Activated naive CD4-positive, alpha-beta T cell treated with anti-CD3 and anti-CD28 coated beads, Interleukin-2, amount 10 ng/mL, durations not matched to agents 7 days and 5 days (primary cell): Measurements from ENCODE around the gene R3HCC1L.

Source experiments
- CTCF ChIA-PET: fragments of 350-600 bp; sonication (Branson Sonifier 250); formaldehyde crosslinking; loops from one replicate; lab custom pipeline; 2021; ENCODE audit warnings: antibody characterized with exemption; lab: Charles Lee
- DNase-seq: peaks from one replicate; pipeline ENCODE4 v3.0.0-alpha.2; 2020
- H3K27ac Mint-ChIP-seq: one replicate; pipeline ENCODE4 v1.8.0; 2021; ENCODE audit warnings: mild to moderate bottlenecking, moderate library complexity, mixed read lengths
- H3K27me3 Mint-ChIP-seq: one replicate; pipeline ENCODE4 v1.8.0; 2021; ENCODE audit warnings: mild to moderate bottlenecking, mixed read lengths
- H3K36me3 Mint-ChIP-seq: one replicate; pipeline ENCODE4 v1.8.0; 2021; ENCODE audit warnings: mixed read lengths
- H3K4me1 Mint-ChIP-seq: one replicate; pipeline ENCODE4 v1.8.0; 2021; ENCODE audit warnings: mixed read lengths
- H3K4me3 Mint-ChIP-seq: one replicate; pipeline ENCODE4 v1.8.0; 2021; ENCODE audit warnings: mild to moderate bottlenecking, moderate library complexity, mixed read lengths
- H3K9me3 Mint-ChIP-seq: one replicate; pipeline ENCODE4 v1.8.0; 2021; ENCODE audit warnings: mixed read lengths

Gene R3HCC1L

DNA sequence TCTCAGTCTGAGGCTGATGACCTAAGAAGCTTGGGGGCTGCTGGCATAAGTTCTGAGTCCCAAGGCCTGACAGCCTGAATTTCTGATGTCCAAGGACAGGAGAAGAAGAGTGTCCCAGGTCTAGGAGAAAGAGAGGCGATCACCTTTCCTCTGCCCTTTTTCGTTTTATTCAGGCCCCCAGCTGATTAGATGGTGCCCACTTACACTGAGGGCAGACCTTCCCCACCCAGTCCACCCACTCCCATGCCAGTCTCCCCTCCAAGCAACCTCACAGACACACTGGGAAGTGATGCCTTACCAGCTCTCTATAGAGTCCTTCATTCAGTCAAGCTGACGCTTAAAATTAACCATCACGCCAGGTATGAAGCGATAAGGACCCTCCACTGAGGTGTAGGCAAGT, 152.9 kb downstream of the R3HCC1L start:
- Mint-ChIP-seq H3K4me1 (no peaks in the 10 kb centered on the region), H3K27ac (no peak overlapping the region), H3K4me3 (no peak overlapping the region), H3K9me3 (no peaks in the 10 kb centered on the region), H3K36me3 (no peaks in the 10 kb centered on the region), H3K27me3 (peaks cover 24% of the 10 kb centered on the region)
- DNase-seq = no peak
- CTCF ChIA-PET = no interaction called here

DNA sequence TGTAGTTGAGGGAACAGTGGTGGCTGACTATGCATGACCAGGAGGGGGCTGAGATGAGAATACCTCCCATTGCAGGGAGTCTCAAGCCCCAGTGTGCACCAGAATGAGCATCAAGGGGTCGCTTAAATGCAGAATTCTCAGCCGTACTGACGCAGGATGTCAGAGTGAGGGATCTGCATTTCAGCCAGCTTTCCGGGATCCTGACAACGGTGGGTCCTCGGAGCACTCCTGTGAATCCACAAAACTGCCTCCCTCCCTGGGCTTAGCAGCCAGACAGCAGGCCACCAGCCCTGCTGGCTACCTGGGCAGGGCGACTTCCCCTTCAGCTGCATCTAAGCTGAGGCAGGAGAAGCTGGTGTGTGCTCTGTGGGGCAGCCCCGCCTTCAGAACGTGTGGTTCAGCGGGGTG, 155.3 kb downstream of the R3HCC1L start:
- no peak for DNase-seq
- Mint-ChIP-seq H3K4me3 (no peak overlapping the region), H3K4me1 (no peaks in the 10 kb centered on the region), H3K27me3 (peaks cover 33% of the 10 kb centered on the region), H3K27ac (no peak overlapping the region), H3K36me3 (no peaks in the 10 kb centered on the region), H3K9me3 (no peaks in the 10 kb centered on the region)
- CTCF ChIA-PET = no interaction called here

DNA sequence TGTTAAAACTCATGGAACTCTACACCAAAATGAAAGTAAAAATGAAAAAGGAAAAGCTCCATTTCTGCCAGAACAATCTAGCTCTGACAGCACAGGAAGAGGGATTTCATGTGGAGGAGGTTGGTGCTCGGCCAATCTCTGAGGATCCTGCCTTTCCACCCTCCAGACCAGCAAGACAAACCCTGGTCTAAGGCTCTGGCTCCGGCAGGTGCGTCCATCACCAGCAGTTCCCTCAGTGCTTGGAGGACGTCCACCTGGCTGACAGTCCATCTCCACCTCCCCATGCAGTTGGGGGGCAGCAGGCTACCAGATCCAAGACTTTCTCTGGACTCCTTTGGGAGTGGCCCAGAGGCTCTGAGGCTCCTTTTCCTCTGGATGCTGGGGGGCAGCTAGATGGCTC, 158.5 kb downstream of the R3HCC1L start:
- H3K9me3 Mint-ChIP-seq = no peaks in the 10 kb centered on the region
- no peak overlapping the region for H3K4me3 Mint-ChIP-seq
- H3K36me3 Mint-ChIP-seq = no peaks in the 10 kb centered on the region
- no peak overlapping the region for H3K27ac Mint-ChIP-seq
- CTCF ChIA-PET = interaction anchor here (0.9 kb wide), 1 partner anchor 246 kb away, joined by 3 read pairs; no protein-coding TSS in a partner anchor
- H3K4me1 Mint-ChIP-seq = no peaks in the 10 kb centered on the region
- no peak for DNase-seq
- H3K27me3 Mint-ChIP-seq = peaks cover 50% of the 10 kb centered on the region

DNA sequence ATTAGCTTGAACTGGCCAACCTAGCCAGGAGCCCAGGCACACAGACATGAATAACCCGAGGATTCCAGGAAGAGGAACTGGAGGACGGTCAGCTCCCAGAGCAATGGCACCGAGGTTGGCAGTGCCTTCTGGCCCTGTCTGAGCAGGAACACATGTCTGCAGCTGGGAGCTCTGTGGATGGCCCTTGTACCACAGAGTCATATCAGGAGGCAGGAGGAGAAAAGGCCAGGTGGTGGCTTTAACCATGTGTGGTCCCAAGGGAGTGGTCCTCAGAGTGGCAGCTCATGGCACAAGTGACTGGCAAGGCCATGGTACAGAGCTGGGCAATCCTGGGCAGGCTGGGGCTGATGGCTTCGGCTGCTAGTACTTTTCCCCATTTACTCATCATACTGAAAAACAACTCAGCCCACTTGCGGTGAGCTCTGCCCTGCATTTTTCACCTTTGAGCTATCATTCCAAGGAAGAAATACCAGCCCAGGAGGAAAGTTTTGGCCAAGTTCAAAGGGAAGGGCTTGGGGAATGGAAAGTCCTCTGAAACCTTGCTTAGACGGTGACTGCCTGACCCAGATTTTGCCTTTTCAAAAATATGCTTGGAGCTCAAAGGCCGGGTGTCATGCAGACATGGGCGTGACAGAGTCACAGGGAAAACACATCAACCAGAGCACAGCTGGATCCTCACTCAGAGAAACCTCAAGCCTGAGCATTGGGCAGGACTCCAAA, 159.3 kb downstream of the R3HCC1L start:
- H3K36me3 Mint-ChIP-seq = no peaks in the 10 kb centered on the region
- no peaks in the 10 kb centered on the region for H3K9me3 Mint-ChIP-seq
- DNase-seq = no peak
- CTCF ChIA-PET = interaction anchor here (0.9 kb wide), 1 partner anchor 246 kb away, joined by 3 read pairs; no protein-coding TSS in a partner anchor
- peaks cover 50% of the 10 kb centered on the region for H3K27me3 Mint-ChIP-seq
- no peak overlapping the region for H3K27ac Mint-ChIP-seq
- no peak overlapping the region for H3K4me3 Mint-ChIP-seq
- no peaks in the 10 kb centered on the region for H3K4me1 Mint-ChIP-seq

- Mint-ChIP-seq H3K27ac (no peak overlapping the region), H3K36me3 (no peaks in the 10 kb centered on the region), H3K4me1 (no peaks in the 10 kb centered on the region), H3K27me3 (peaks cover 50% of the 10 kb centered on the region), H3K4me3 (no peak overlapping the region), H3K9me3 (no peaks in the 10 kb centered on the region)
- DNase-seq = no peak
- CTCF ChIA-PET = no interaction called here
Observed at GRCh38 chr10:98294270-98294627, 159.8 kb downstream of the R3HCC1L start.
